IMR-90 (cell line): ENCODE data around the gene DDIAS. TPM values are rescaled to one million over a fixed set of nuclear protein-coding genes. Genes with fewer than 3 reads are reported as not detected.

ENCODE experiments used
- ATAC-seq: fragments of 200-7000 bp; cut with Tn5 transposase; 2 replicates; pipeline ENCODE4 v1.9.1; 2020; ENCODE audit warnings: low read depth, mild to moderate bottlenecking, moderate library complexity
- BruUV-seq: library from RNA; stranded (reverse); fragments of 400-500 nt; replicated peaks from 2 replicates; lab custom pipeline; 2021; lab: Mats Ljungman, UMichigan
- CTCF ChIA-PET: fragments of 300-600 bp; formaldehyde crosslinking; extraction: SDS; loops from one replicate; lab custom pipeline; 2021; ENCODE audit warnings: antibody characterized with exemption; lab: Yijun Ruan, JAX
- POLR2A ChIA-PET: fragments of 300-600 bp; sonication (Branson Sonifier 250); formaldehyde crosslinking; loops from one replicate; lab custom pipeline; 2022; ENCODE audit warnings: antibody characterized with exemption; ENCODE audit not compliant: unreplicated experiment; lab: Charles Lee
- DNase-seq: peaks from one replicate; pipeline ENCODE4 v3.0.0; 2013
- H2AFZ ChIP-seq: replicated peaks from 2 replicates; pipeline ENCODE3; 2013; ENCODE audit warnings: low read length, mild to moderate bottlenecking; ENCODE audit not compliant: poor library complexity
- H2AK5ac ChIP-seq: 2 replicates; pipeline ENCODE4 v1.6.1; 2013; ENCODE audit warnings: low read depth, low read length, inconsistent platforms
- H2AK9ac ChIP-seq: replicated peaks from 2 replicates; pipeline ENCODE3; 2013; ENCODE audit warnings: mild to moderate bottlenecking, low read depth, low read length, moderate library complexity; ENCODE audit not compliant: poor library complexity
- H2BK120ac ChIP-seq: 2 replicates; pipeline ENCODE4 v1.6.1; 2013; ENCODE audit warnings: low read depth, low read length, inconsistent platforms
- H2BK15ac ChIP-seq: 3 replicates; pipeline ENCODE4 v1.6.1; 2013; ENCODE audit warnings: low read depth, low read length, inconsistent platforms
- H2BK20ac ChIP-seq: 2 replicates; pipeline ENCODE4 v1.6.1; 2013; ENCODE audit warnings: low read depth, mild to moderate bottlenecking, inconsistent platforms, low read length, moderate library complexity
- H2BK5ac ChIP-seq: 2 replicates; pipeline ENCODE4 v1.6.1; 2013; ENCODE audit warnings: mild to moderate bottlenecking, low read depth, low read length, inconsistent platforms; ENCODE audit not compliant: poor library complexity, severe bottlenecking
- H3K14ac ChIP-seq: replicated peaks from 2 replicates; pipeline ENCODE4 v1.6.1; 2013; ENCODE audit warnings: low read depth, low read length, inconsistent platforms
- H3K18ac ChIP-seq: 2 replicates; pipeline ENCODE4 v1.6.1; 2013; ENCODE audit warnings: low read depth, low read length, control low read depth
- H3K23ac ChIP-seq: 2 replicates; pipeline ENCODE4 v1.6.1; 2013; ENCODE audit warnings: low read depth, low read length, inconsistent platforms
- H3K27ac ChIP-seq: 2 replicates; pipeline ENCODE4 v1.5.1; 2013; ENCODE audit warnings: mild to moderate bottlenecking, control low read depth, low read length; ENCODE audit not compliant: insufficient read depth
- H3K27me3 ChIP-seq: 2 replicates; pipeline ENCODE4 v1.6.1; 2013; ENCODE audit warnings: low read length; ENCODE audit not compliant: control insufficient read depth, insufficient read depth
- H3K36me3 ChIP-seq: 2 replicates; pipeline ENCODE4 v1.6.1; 2013; ENCODE audit warnings: low read length, mixed read lengths; ENCODE audit not compliant: control insufficient read depth, insufficient read depth
- H3K4ac ChIP-seq: 2 replicates; pipeline ENCODE4 v1.6.1; 2013; ENCODE audit warnings: low read depth, low read length, inconsistent platforms
- H3K4me1 ChIP-seq: 2 replicates; pipeline ENCODE4 v1.6.1; 2013; ENCODE audit warnings: low read length, mixed read lengths; ENCODE audit not compliant: control insufficient read depth, insufficient read depth
- H3K4me2 ChIP-seq: 2 replicates; pipeline ENCODE4 v1.6.1; 2013; ENCODE audit warnings: low read depth, mild to moderate bottlenecking, control low read depth, low read length, moderate library complexity
- H3K4me3 ChIP-seq: 2 replicates; pipeline ENCODE4 v1.5.1; 2013; ENCODE audit warnings: low read depth, mild to moderate bottlenecking, control low read depth, low read length, moderate library complexity; ENCODE audit not compliant: insufficient read depth
- H3K56ac ChIP-seq: 2 replicates; pipeline ENCODE4 v1.6.1; 2013; ENCODE audit warnings: low read length, inconsistent platforms; ENCODE audit not compliant: insufficient read depth; ENCODE audit errors: extremely low read depth
- H3K79me1 ChIP-seq, 2 experiments: 2 replicates each; pipeline ENCODE4 v1.6.1; 2013; ENCODE audit warnings: low read length in 2 of 2, inconsistent platforms in 1 of 2, low read depth in 1 of 2
- H3K9ac ChIP-seq: 2 replicates; pipeline ENCODE4 v1.6.1; 2013; ENCODE audit warnings: low read depth, low read length, control low read depth
- H3K9me1 ChIP-seq: 2 replicates; pipeline ENCODE4 v1.6.1; 2013; ENCODE audit warnings: low read length, inconsistent platforms; ENCODE audit not compliant: insufficient read depth
- H3K9me3 ChIP-seq: 2 replicates; pipeline ENCODE4 v1.6.1; 2013; ENCODE audit warnings: low read length; ENCODE audit not compliant: control insufficient read depth, insufficient read depth
- H4K20me1 ChIP-seq: 2 replicates; pipeline ENCODE4 v1.6.1; 2013; ENCODE audit warnings: low read length, inconsistent platforms; ENCODE audit not compliant: insufficient read depth
- H4K5ac ChIP-seq: 2 replicates; pipeline ENCODE4 v1.6.1; 2013; ENCODE audit warnings: mild to moderate bottlenecking, low read depth, low read length, control low read depth
- H4K8ac ChIP-seq, 2 experiments: 2 replicates each; pipeline ENCODE4 v1.6.1; 2013; ENCODE audit warnings: low read depth in 2 of 2, low read length in 2 of 2, control low read depth in 1 of 2, inconsistent platforms in 1 of 2
- H4K91ac ChIP-seq: 2 replicates; pipeline ENCODE4 v1.6.1; 2013; ENCODE audit warnings: low read depth, low read length, inconsistent platforms; ENCODE audit not compliant: insufficient read depth
- BHLHE40 ChIP-seq: fragments of 150-350 bp; IDR thresholded peaks from 2 replicates; pipeline ENCODE4 v1.6.1; 2016; ENCODE audit warnings: mild to moderate bottlenecking, low read depth, low read length
- FOS ChIP-seq: fragments of 150-350 bp; IDR thresholded peaks from 2 replicates; pipeline ENCODE4 v1.6.1; 2016; ENCODE audit warnings: low read depth, low read length
- MXI1 ChIP-seq: IDR thresholded peaks from 2 replicates; pipeline ENCODE4 v1.6.1; 2012; ENCODE audit warnings: low read depth, mild to moderate bottlenecking, low read length, moderate library complexity, borderline replicate concordance
- POLR2A ChIP-seq: IDR thresholded peaks from 2 replicates; pipeline ENCODE4 v1.6.1; 2012; ENCODE audit warnings: mild to moderate bottlenecking, low read depth, low read length
- RCOR1 ChIP-seq: IDR thresholded peaks from 2 replicates; pipeline ENCODE4 v1.6.1; 2012; ENCODE audit warnings: mild to moderate bottlenecking, low read length, improper control_type of control experiment; ENCODE audit not compliant: insufficient replicate concordance
- RFX5 ChIP-seq: IDR thresholded peaks from 2 replicates; pipeline ENCODE4 v1.8.0; 2012; ENCODE audit warnings: low read depth, mild to moderate bottlenecking, low read length, moderate library complexity
- WGBS, 2 experiments: methylation state at CpG; one replicate each; pipeline versions ENCODE4 v1.1.5 to v1.1.7; 2013; ENCODE audit warnings: missing lambda C conversion rate in 2 of 2; ENCODE audit not compliant: insufficient read length in 1 of 2; ENCODE audit errors: extremely low coverage in 2 of 2; 5-methylcytosine and 5-hydroxymethylcytosine counted together
- dilution Hi-C: fragments of 300-500 bp; cut with HindIII; formaldehyde crosslinking; loops from one replicate; pipeline ENCODE4 v1.14.3; 2018; ENCODE audit warnings: low sequenced_read_pairs; ENCODE audit not compliant: unreplicated experiment
- in situ Hi-C: fragments of 300-500 bp; cut with MboI; formaldehyde crosslinking; loops from 3 replicates; pipeline ENCODE4 v1.14.3; 2019; ENCODE audit warnings: low sequenced_read_pairs, inconsistent platforms, mixed read lengths
- intact Hi-C: fragments of 100-400 bp; cut with micrococcal nuclease; formaldehyde crosslinking; loops from 2 replicates; pipeline ENCODE4 v1.10.0; 2022
- polyA plus RNA-seq, 3 experiments: library from polyadenylated mRNA; depleted of rRNA; stranded (reverse); fragments of >200 nt; gene quantifications; 2 replicates each; pipeline ENCODE4 v1.2.3, GENCODE V29; 2012; ENCODE audit warnings: low replicate concordance in 1 of 3
- total RNA-seq: library from RNA; depleted of rRNA; stranded (reverse); fragments of >200 nt; gene quantifications from 2 replicates; pipeline ENCODE4 v1.2.3, GENCODE V29; 2012

The DDIAS gene
- total and polyA plus RNA-seq, 2 of the 4 experiments (the other 2 are of a cell fraction), result 4.3 to 15.8 TPM

DNA sequence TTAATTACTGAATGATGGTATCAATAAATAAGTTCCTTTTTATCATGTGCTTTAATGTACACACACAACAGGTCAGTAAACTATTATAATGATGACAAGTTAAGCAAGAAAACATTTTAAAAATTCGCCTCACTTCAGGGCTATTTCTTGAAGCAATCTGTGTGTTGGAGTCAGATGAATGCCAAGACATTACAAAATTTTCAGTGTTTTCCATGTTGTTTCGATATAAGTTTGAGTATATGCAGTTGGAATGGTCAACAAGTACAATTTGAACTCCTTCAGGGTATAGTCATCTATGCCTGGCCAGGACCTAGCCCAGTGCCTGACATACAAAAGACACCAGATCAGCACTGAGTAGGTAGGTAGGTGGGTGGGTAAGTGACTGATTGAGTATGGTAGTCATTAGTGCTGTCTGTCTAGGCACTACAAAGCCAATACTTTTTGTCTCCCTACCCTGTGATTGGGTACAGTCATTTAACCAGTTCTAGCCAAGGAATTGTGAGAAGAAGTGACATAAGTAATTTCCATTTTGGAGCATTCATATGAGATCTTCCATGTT, 8.8 kb upstream of the DDIAS start:
- no peak overlapping the region for H2BK5ac ChIP-seq
- no peaks in the 10 kb centered on the region for H4K20me1 ChIP-seq
- no peak overlapping the region for H3K14ac ChIP-seq
- H3K9me3 ChIP-seq, result no peaks in the 10 kb centered on the region
- no peak overlapping the region for H2AK9ac ChIP-seq
- CTCF ChIA-PET, result interaction anchor here (1.0 kb wide), 1 partner anchor 26 kb away, joined by 4 read pairs; no protein-coding TSS in a partner anchor
- peaks cover 0 to 17% of the 10 kb centered on the region in 2 experiments; a peak in 2 of 4 replicates for H3K79me1 ChIP-seq
- no peak overlapping the region for H3K23ac ChIP-seq
- no peak overlapping the region for H3K4me3 ChIP-seq
- no peak overlapping the region for H4K5ac ChIP-seq
- H4K8ac ChIP-seq, result no peak overlapping the region
- no CpG with 5 or more reads among the region's 2 CpGs for WGBS, 2 experiments
- no peak overlapping the region for H3K27ac ChIP-seq
- intact Hi-C loops, result no loop called here
- no peak overlapping the region for H3K18ac ChIP-seq
- H3K27me3 ChIP-seq, result no peaks in the 10 kb centered on the region
- H2BK120ac ChIP-seq, result no peak overlapping the region
- TF ChIP-seq POLR2A (no peak), BHLHE40 (no peak), MXI1 (no peak), FOS (no peak), RFX5 (no peak), RCOR1 (no peak)
- no peak overlapping the region for H3K56ac ChIP-seq
- H3K4me2 ChIP-seq, result no peak overlapping the region
- POLR2A ChIA-PET, result no interaction called here
- H3K4me1 ChIP-seq, result no peaks in the 10 kb centered on the region
- H3K4ac ChIP-seq, result no peak overlapping the region
- H3K9me1 ChIP-seq, result 0 out of 2 replicates have a peak, but pooled peaks cover 3% of the 10 kb centered on the region
- in situ Hi-C loops, result no loop called here
- ATAC-seq, result no peak
- no peak overlapping the region for H2AK5ac ChIP-seq
- H2AFZ ChIP-seq, result no peak overlapping the region
- H3K9ac ChIP-seq, result no peak overlapping the region
- H3K36me3 ChIP-seq, result no peaks in the 10 kb centered on the region
- no peak overlapping the region for H2BK15ac ChIP-seq
- no TSS peak for BruUV-seq
- no peak for DNase-seq
- H4K91ac ChIP-seq, result no peak overlapping the region
- dilution Hi-C loops, result no loop called here
- no peak overlapping the region for H2BK20ac ChIP-seq
